ENCODE results near the gene ZCCHC14.

The ZCCHC14 gene

DNA sequence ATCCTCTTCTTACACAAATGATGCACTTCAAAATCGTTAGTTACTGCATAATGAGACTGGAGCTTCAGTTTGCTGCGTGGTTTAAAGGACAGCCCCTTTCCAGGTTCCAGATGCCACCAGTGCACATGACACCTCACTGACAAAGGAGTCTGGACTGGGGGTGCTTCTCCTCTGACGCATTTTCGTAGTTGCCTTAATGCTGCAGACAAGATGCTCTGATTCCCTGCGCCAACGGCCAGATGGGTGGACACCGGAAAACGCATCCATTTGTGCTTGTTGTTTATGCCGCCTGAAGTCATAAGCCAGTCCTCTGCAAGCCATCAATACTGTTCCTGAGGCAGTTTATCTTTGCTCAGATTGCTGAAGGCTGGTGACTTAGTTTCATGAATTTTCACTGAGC lies 125.3 kb downstream of the ZCCHC14 start:
- no peak overlapping the region for H3K4me3 ChIP-seq (ENCODE audit: insufficient read depth, low read length, poor library complexity, severe bottlenecking)
- H3K9me2 ChIP-seq (replicated peaks; ENCODE audit: insufficient read depth, low read length): no peaks in the 10 kb centered on the region
- H4K20me1 ChIP-seq (ENCODE audit: low read depth, low read length): peaks cover 3% of the 10 kb centered on the region; the same call in 1 of the 2 replicates
- H3K27me3 ChIP-seq (ENCODE audit: low read length): no peaks in the 10 kb centered on the region
- no peak for TF ChIP-seq EZH2phosphoT487 (conservative IDR thresholded peaks at IDR 0.05; ENCODE audit: low read length)
- TF ChIP-seq, protein P1, sequence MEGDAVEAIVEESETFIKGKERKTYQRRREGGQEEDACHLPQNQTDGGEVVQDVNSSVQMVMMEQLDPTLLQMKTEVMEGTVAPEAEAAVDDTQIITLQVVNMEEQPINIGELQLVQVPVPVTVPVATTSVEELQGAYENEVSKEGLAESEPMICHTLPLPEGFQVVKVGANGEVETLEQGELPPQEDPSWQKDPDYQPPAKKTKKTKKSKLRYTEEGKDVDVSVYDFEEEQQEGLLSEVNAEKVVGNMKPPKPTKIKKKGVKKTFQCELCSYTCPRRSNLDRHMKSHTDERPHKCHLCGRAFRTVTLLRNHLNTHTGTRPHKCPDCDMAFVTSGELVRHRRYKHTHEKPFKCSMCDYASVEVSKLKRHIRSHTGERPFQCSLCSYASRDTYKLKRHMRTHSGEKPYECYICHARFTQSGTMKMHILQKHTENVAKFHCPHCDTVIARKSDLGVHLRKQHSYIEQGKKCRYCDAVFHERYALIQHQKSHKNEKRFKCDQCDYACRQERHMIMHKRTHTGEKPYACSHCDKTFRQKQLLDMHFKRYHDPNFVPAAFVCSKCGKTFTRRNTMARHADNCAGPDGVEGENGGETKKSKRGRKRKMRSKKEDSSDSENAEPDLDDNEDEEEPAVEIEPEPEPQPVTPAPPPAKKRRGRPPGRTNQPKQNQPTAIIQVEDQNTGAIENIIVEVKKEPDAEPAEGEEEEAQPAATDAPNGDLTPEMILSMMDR (IDR thresholded peaks at IDR 0.05; ENCODE audit: insufficient read depth, low read length, poor library complexity, severe bottlenecking): no peak
- no peaks in the 10 kb centered on the region for H3F3A ChIP-seq (ENCODE audit: insufficient read depth)
- no peaks in the 10 kb centered on the region for H3K9me3 ChIP-seq (ENCODE audit: insufficient read depth, low read length)
- no peak overlapping the region for H3K4me2 ChIP-seq (ENCODE audit: low read depth, low read length, poor library complexity, severe bottlenecking)
- no peaks in the 10 kb centered on the region for H3K36me3 ChIP-seq (ENCODE audit: low read length)
- H3K9ac ChIP-seq (ENCODE audit: low read length): no peak overlapping the region
- no peak overlapping the region for H3K27ac ChIP-seq (ENCODE audit: low read depth, low read length)
- peaks cover 58% of the 10 kb centered on the region for H3K79me2 ChIP-seq (ENCODE audit: insufficient read depth, low read length)
- H2AFZ ChIP-seq (ENCODE audit: low read depth, low read length, severe bottlenecking): no peak overlapping the region

DNA sequence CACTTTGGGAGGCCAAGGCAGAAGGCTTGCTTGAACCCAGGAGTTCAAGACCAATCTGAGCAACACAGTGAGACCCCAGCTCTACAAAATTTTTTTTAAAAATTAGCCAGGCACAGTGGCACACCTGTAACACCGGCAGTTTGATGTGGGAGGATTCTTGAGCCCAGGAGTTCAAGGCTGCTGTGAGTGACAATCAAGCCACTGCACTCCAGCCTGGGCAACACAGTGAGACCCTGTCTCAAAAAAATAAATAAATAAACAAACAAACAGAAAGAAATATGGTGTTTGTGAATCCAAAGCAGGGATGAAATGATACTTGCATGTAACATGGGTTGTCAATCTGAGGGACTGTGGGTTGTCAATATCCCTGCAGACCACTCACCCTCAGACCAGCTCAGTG lies 125.9 kb downstream of the ZCCHC14 start:
- no peak overlapping the region for H3K9ac ChIP-seq (ENCODE audit: low read length)
- H3K27me3 ChIP-seq (ENCODE audit: low read length): no peaks in the 10 kb centered on the region
- no peak overlapping the region for H3K27ac ChIP-seq (ENCODE audit: low read depth, low read length)
- H3K9me2 ChIP-seq (replicated peaks; ENCODE audit: insufficient read depth, low read length): no peaks in the 10 kb centered on the region
- H4K20me1 ChIP-seq (ENCODE audit: low read depth, low read length): peaks cover 3% of the 10 kb centered on the region; the same call in 1 of the 2 replicates
- TF ChIP-seq, protein P1 (IDR thresholded peaks at IDR 0.05; ENCODE audit: insufficient read depth, low read length, poor library complexity, severe bottlenecking): no peak
- TF ChIP-seq EZH2phosphoT487 (conservative IDR thresholded peaks at IDR 0.05; ENCODE audit: low read length): no peak
- H3K9me3 ChIP-seq (ENCODE audit: insufficient read depth, low read length): no peaks in the 10 kb centered on the region
- no peak overlapping the region for H2AFZ ChIP-seq (ENCODE audit: low read depth, low read length, severe bottlenecking)
- peaks cover 53% of the 10 kb centered on the region for H3K79me2 ChIP-seq (ENCODE audit: insufficient read depth, low read length)
- H3F3A ChIP-seq (ENCODE audit: insufficient read depth): no peaks in the 10 kb centered on the region
- H3K4me2 ChIP-seq (ENCODE audit: low read depth, low read length, poor library complexity, severe bottlenecking): no peak overlapping the region
- no peak overlapping the region for H3K4me3 ChIP-seq (ENCODE audit: insufficient read depth, low read length, poor library complexity, severe bottlenecking)
- no peaks in the 10 kb centered on the region for H3K36me3 ChIP-seq (ENCODE audit: low read length)

DNA sequence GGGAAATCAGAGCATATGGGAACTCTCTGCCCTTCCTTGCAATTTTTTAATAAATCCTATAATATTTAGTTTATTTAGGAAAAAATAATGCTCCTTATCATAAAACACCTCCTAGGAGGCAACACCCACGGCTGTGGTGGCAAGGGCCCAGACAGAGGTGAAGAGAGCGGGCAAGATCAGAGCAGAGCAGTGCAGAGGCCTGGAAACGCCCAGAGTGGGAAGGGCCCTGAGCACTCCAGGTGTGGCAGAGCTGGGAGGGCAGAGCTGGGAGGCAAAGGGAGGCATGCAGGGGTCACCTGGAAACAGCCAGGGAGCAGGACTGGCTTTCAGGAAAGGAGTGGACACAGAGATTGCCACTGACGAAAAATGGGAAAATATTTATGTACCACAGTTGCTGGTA lies 126.5 kb downstream of the ZCCHC14 start:
- H3K27ac ChIP-seq (ENCODE audit: low read depth, low read length): no peak overlapping the region
- no peak overlapping the region for H3K4me3 ChIP-seq (ENCODE audit: insufficient read depth, low read length, poor library complexity, severe bottlenecking)
- H3F3A ChIP-seq (ENCODE audit: insufficient read depth): no peaks in the 10 kb centered on the region
- no peaks in the 10 kb centered on the region for H3K36me3 ChIP-seq (ENCODE audit: low read length)
- H3K79me2 ChIP-seq (ENCODE audit: insufficient read depth, low read length): peaks cover 46% of the 10 kb centered on the region
- H3K9me3 ChIP-seq (ENCODE audit: insufficient read depth, low read length): no peaks in the 10 kb centered on the region
- H3K9me2 ChIP-seq (replicated peaks; ENCODE audit: insufficient read depth, low read length): no peaks in the 10 kb centered on the region
- H2AFZ ChIP-seq (ENCODE audit: low read depth, low read length, severe bottlenecking): no peak overlapping the region
- no peaks in the 10 kb centered on the region for H3K27me3 ChIP-seq (ENCODE audit: low read length)
- TF ChIP-seq EZH2phosphoT487 (conservative IDR thresholded peaks at IDR 0.05; ENCODE audit: low read length): no peak
- no peak overlapping the region for H3K4me2 ChIP-seq (ENCODE audit: low read depth, low read length, poor library complexity, severe bottlenecking)
- no peak overlapping the region for H3K9ac ChIP-seq (ENCODE audit: low read length)
- H4K20me1 ChIP-seq (ENCODE audit: low read depth, low read length): peaks cover 3% of the 10 kb centered on the region; the same call in 1 of the 2 replicates

DNA sequence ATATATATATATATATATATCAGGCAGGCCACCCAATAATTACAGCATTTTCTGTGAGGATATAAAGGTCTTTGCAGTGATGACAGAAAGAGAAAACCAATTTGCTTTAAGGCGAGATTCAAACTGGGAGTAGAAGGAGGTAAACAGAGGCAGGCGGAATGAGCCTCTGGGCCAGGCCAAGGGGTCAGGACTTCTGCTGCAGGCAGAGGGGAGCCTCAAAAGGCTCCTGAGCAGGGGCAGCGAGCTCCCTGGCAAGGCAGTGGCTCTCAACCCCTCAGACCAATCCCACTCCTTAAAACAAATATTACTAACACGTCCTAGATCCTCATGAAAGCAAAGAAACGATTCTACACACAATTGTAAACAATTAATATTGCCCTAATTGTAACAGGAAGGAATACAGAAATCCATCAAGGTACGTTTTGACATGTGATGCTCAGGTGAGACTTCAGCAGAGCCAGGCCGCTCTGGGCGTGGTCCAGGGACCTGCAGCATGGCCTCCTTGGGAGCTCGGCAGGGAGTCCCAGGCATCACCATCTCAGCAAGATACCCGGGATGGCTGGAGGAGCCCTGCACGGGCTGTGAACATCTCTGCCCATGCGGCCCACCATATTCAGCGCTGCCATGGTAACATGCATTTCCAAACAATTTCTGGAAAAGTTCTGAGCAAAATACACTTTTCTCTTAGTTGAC lies 127.7 kb downstream of the ZCCHC14 start:
- no peaks in the 10 kb centered on the region for H3K9me2 ChIP-seq (replicated peaks; ENCODE audit: insufficient read depth, low read length)
- no peak overlapping the region for H2AFZ ChIP-seq (ENCODE audit: low read depth, low read length, severe bottlenecking)
- H4K20me1 ChIP-seq (ENCODE audit: low read depth, low read length): peaks cover 3% of the 10 kb centered on the region; the same call in 1 of the 2 replicates
- TF ChIP-seq, protein P1 (IDR thresholded peaks at IDR 0.05; ENCODE audit: insufficient read depth, low read length, poor library complexity, severe bottlenecking): no peak
- TF ChIP-seq EZH2phosphoT487 (conservative IDR thresholded peaks at IDR 0.05; ENCODE audit: low read length): no peak
- no peaks in the 10 kb centered on the region for H3K27me3 ChIP-seq (ENCODE audit: low read length)
- no peak overlapping the region for H3K4me3 ChIP-seq (ENCODE audit: insufficient read depth, low read length, poor library complexity, severe bottlenecking)
- no peak overlapping the region for H3K9ac ChIP-seq (ENCODE audit: low read length)
- H3K9me3 ChIP-seq (ENCODE audit: insufficient read depth, low read length): no peaks in the 10 kb centered on the region
- H3K36me3 ChIP-seq (ENCODE audit: low read length): no peaks in the 10 kb centered on the region
- no peak overlapping the region for H3K4me2 ChIP-seq (ENCODE audit: low read depth, low read length, poor library complexity, severe bottlenecking)
- no peak overlapping the region for H3K27ac ChIP-seq (ENCODE audit: low read depth, low read length)
- H3K79me2 ChIP-seq (ENCODE audit: insufficient read depth, low read length): peaks cover 35% of the 10 kb centered on the region
- no peaks in the 10 kb centered on the region for H3F3A ChIP-seq (ENCODE audit: insufficient read depth)
